Measurements from ENCODE around the gene PDCD7. TPM values are rescaled to one million over a fixed set of nuclear protein-coding genes. Genes with fewer than 3 reads are reported as not detected.

The PDCD7 gene
- total RNA-seq, 1 experiment from 2014 or later = 9.5 TPM

- Histone ChIP-seq H3K4me2 (ENCODE audit: low read length) (no peak overlapping the region), H3K79me2 (ENCODE audit: low read length) (no peaks in the 10 kb centered on the region), H3K27me3 (ENCODE audit: low read length) (no peaks in the 10 kb centered on the region), H3K4me3 (ENCODE audit: low read length) (no peak overlapping the region), H3K27ac (ENCODE audit: low read length) (no peak overlapping the region), H3K9me3 (ENCODE audit: low read length) (no peaks in the 10 kb centered on the region), H3K4me1 (ENCODE audit: insufficient read depth, low read length) (no peaks in the 10 kb centered on the region), H3K9me2 (replicated peaks; ENCODE audit: low read length) (no peaks in the 10 kb centered on the region), H2AFZ (ENCODE audit: low read length) (no peak overlapping the region), H3K9ac (ENCODE audit: low read length) (no peak overlapping the region), H4K20me1 (ENCODE audit: low read length) (no peaks in the 10 kb centered on the region), H3K36me3 (ENCODE audit: low read depth, low read length) (peaks cover 14% of the 10 kb centered on the region), H3F3A (ENCODE audit: low read length, unreplicated experiment) (no peaks in the 10 kb centered on the region)
- TF ChIP-seq CTCF (conservative IDR thresholded peaks at IDR 0.05; ENCODE audit: low read depth, low read length) (no peak), EZH2phosphoT487 (IDR thresholded peaks at IDR 0.05; ENCODE audit: borderline replicate concordance, low read length) (no peak), EZH2 (IDR thresholded peaks at IDR 0.05; ENCODE audit: low read length, unreplicated experiment) (no peak)
- CTCF ChIA-PET = no interaction called here
- ATAC-seq (no peak), DNase-seq (no peak)
- no TSS peak for BruUV-seq (replicated peaks)
- POLR2A ChIA-PET (ENCODE audit: unreplicated experiment) = no interaction called here
- intact Hi-C loops (cut with micrococcal nuclease) = no loop called here
These were observed 18.1 kb downstream of the PDCD7 start for GRCh38 chr15:65115542-65115941.

- Histone ChIP-seq H3K9ac (ENCODE audit: low read length) (no peak within 1 kb of the TSS), H4K20me1 (ENCODE audit: low read length) (no peaks in the 10 kb centered on the region), H3K27me3 (ENCODE audit: low read length) (no peaks in the 10 kb centered on the region), H3K79me2 (ENCODE audit: low read length) (no peaks in the 10 kb centered on the region), H3K4me1 (ENCODE audit: insufficient read depth, low read length) (no peaks in the 10 kb centered on the region), H3K9me2 (replicated peaks; ENCODE audit: low read length) (no peaks in the 10 kb centered on the region), H3K36me3 (ENCODE audit: low read depth, low read length) (peaks cover 14% of the 10 kb centered on the region), H3F3A (ENCODE audit: low read length, unreplicated experiment) (no peaks in the 10 kb centered on the region), H3K4me3 (ENCODE audit: low read length) (no peak within 1 kb of the TSS), H3K4me2 (ENCODE audit: low read length) (no peak within 1 kb of the TSS), H2AFZ (ENCODE audit: low read length) (no peak within 1 kb of the TSS), H3K27ac (ENCODE audit: low read length) (no peak within 1 kb of the TSS), H3K9me3 (ENCODE audit: low read length) (no peaks in the 10 kb centered on the region)
- intact Hi-C loops (cut with micrococcal nuclease) = no loop called here
- no peak for TF ChIP-seq EZH2 (IDR thresholded peaks at IDR 0.05; ENCODE audit: low read length, unreplicated experiment)
- TF ChIP-seq CTCF (conservative IDR thresholded peaks at IDR 0.05; ENCODE audit: low read depth, low read length) = no peak
- TF ChIP-seq EZH2phosphoT487 (IDR thresholded peaks at IDR 0.05; ENCODE audit: borderline replicate concordance, low read length) = no peak
- no TSS peak for BruUV-seq (replicated peaks)
- DNase-seq (no peak), ATAC-seq (no peak)
- ChIA-PET CTCF (no interaction called here), POLR2A (ENCODE audit: unreplicated experiment) (no interaction called here)
These were observed 18.5 kb downstream of the PDCD7 start, which contains the start of gene UBAP1L for GRCh38 chr15:65115086-65115485. TSS of gene UBAP1L (minus strand) at chr15:65115200. CDS start at chr15:65106215, 8,985 bp downstream.

- DNase-seq = no peak
- ATAC-seq = no peak
- ChIA-PET CTCF (no interaction called here), POLR2A (ENCODE audit: unreplicated experiment) (no interaction called here)
- no TSS peak for BruUV-seq (replicated peaks)
- H3K9ac ChIP-seq (ENCODE audit: low read length) = no peak overlapping the region
- no peaks in the 10 kb centered on the region for H3K27me3 ChIP-seq (ENCODE audit: low read length)
- no peaks in the 10 kb centered on the region for H3F3A ChIP-seq (ENCODE audit: low read length, unreplicated experiment)
- no peaks in the 10 kb centered on the region; the same call in 1 of the 2 replicates for H3K36me3 ChIP-seq (ENCODE audit: low read depth, low read length)
- no peak overlapping the region for H3K27ac ChIP-seq (ENCODE audit: low read length)
- no peaks in the 10 kb centered on the region for H3K4me1 ChIP-seq (ENCODE audit: insufficient read depth, low read length)
- intact Hi-C loops (cut with micrococcal nuclease) = no loop called here
- no peaks in the 10 kb centered on the region for H3K9me2 ChIP-seq (replicated peaks; ENCODE audit: low read length)
- no peaks in the 10 kb centered on the region for H3K9me3 ChIP-seq (ENCODE audit: low read length)
- H3K4me3 ChIP-seq (ENCODE audit: low read length) = no peak overlapping the region
- no peak overlapping the region for H2AFZ ChIP-seq (ENCODE audit: low read length)
- no peaks in the 10 kb centered on the region for H3K79me2 ChIP-seq (ENCODE audit: low read length)
- no peak for TF ChIP-seq EZH2 (IDR thresholded peaks at IDR 0.05; ENCODE audit: low read length, unreplicated experiment)
- TF ChIP-seq CTCF (conservative IDR thresholded peaks at IDR 0.05; ENCODE audit: low read depth, low read length) = no peak
- TF ChIP-seq EZH2phosphoT487 (IDR thresholded peaks at IDR 0.05; ENCODE audit: borderline replicate concordance, low read length) = no peak
- no peak overlapping the region for H3K4me2 ChIP-seq (ENCODE audit: low read length)
- no peaks in the 10 kb centered on the region for H4K20me1 ChIP-seq (ENCODE audit: low read length)
These were observed 22.8 kb downstream of the PDCD7 start for GRCh38 chr15:65110676-65111292.
